Measurements from ENCODE around the gene PRKACB. TPM values are rescaled to one million over a fixed set of nuclear protein-coding genes. Genes with fewer than 3 reads are reported as not detected.

Gene PRKACB
- total RNA-seq, 1 donor from 2014 or later = 34.9 TPM

DNA sequence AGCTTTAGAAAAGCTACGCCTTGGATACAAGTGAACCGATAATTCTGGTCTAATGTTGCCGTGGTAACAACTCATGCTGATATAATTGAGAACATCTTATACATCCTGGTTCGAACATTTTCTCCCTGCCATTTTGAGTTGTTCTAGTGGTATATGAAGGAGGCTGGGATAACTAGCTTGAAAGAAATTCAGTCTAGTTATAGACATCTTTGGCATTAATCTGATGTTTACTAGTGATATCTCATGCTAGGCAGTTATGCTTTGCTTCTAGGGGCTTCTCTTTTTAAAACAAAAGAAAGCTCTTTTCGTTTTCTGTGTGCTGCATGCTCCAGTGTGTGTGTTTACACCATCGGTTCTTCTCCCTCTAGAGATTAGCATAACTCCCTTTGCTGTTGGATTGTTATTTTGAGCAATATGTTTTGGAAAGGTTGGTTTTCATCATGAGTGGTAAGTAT lies 20.5 kb downstream of the PRKACB start:
- no peaks in the 10 kb centered on the region for H3K27me3 ChIP-seq (ENCODE audit: low read depth)
- H3K27ac ChIP-seq (replicated peaks) = no peak overlapping the region
- TF ChIP-seq, protein P1, sequence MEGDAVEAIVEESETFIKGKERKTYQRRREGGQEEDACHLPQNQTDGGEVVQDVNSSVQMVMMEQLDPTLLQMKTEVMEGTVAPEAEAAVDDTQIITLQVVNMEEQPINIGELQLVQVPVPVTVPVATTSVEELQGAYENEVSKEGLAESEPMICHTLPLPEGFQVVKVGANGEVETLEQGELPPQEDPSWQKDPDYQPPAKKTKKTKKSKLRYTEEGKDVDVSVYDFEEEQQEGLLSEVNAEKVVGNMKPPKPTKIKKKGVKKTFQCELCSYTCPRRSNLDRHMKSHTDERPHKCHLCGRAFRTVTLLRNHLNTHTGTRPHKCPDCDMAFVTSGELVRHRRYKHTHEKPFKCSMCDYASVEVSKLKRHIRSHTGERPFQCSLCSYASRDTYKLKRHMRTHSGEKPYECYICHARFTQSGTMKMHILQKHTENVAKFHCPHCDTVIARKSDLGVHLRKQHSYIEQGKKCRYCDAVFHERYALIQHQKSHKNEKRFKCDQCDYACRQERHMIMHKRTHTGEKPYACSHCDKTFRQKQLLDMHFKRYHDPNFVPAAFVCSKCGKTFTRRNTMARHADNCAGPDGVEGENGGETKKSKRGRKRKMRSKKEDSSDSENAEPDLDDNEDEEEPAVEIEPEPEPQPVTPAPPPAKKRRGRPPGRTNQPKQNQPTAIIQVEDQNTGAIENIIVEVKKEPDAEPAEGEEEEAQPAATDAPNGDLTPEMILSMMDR (IDR thresholded peaks at IDR 0.05; ENCODE audit: borderline replicate concordance) = no peak
- intact Hi-C loops (cut with micrococcal nuclease) = no loop called here
- peaks cover 12% of the 10 kb centered on the region for H3K4me1 ChIP-seq
- H3K4me3 ChIP-seq = peak overlapping the region; percentile 30
- DNase-seq = no peak
- no peaks in the 10 kb centered on the region for H3K9me3 ChIP-seq (replicated peaks)
- no peaks in the 10 kb centered on the region for H3K36me3 ChIP-seq

DNA sequence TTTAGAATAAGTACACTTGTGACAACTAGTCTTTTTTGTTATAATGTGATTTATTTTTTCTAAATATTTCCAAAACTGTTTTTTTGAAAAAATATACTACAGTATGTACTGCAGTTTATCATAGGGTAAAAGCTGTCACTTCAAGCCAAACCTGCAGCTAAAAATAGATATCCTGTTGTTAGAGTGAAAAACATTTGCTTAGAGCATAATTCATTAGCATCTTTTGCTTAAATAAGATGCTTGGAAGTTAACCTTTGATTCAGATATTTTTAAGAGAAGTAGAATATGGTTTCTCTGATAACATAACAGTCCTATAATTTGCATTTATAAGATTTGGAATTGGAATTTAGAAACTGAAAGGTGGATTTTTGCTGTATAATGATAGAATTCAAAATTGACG lies 21.5 kb downstream of the PRKACB start:
- Histone ChIP-seq H3K4me3 (no peak overlapping the region), H3K27me3 (ENCODE audit: low read depth) (no peaks in the 10 kb centered on the region), H3K36me3 (no peaks in the 10 kb centered on the region), H3K4me1 (peaks cover 12% of the 10 kb centered on the region), H3K27ac (replicated peaks) (no peak overlapping the region), H3K9me3 (replicated peaks) (no peaks in the 10 kb centered on the region)
- intact Hi-C loops (cut with micrococcal nuclease) = no loop called here
- TF ChIP-seq, protein P1 (IDR thresholded peaks at IDR 0.05; ENCODE audit: borderline replicate concordance) = no peak
- no peak for DNase-seq

DNA sequence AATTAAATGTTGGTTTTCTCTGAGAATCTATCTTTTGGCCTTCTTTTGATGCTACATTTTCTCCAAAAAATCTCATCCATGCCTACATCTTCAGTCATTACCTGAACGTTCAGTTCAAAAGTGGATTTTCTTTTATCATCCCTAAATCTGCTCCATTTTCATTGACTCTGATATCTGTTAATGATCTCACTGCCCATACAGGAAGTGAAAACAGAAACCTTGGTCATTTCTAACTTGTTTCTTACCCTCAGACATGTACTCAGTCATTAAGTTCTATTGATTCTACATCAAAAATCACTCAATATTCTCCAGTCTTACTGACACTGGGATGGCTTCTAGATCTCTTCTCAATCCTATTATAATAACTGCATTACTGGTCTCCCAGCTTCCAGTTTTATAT lies 22.7 kb downstream of the PRKACB start:
- no peak for DNase-seq
- Histone ChIP-seq H3K4me1 (peaks cover 12% of the 10 kb centered on the region), H3K27ac (replicated peaks) (no peak overlapping the region), H3K36me3 (no peaks in the 10 kb centered on the region), H3K27me3 (ENCODE audit: low read depth) (no peaks in the 10 kb centered on the region), H3K9me3 (replicated peaks) (no peaks in the 10 kb centered on the region), H3K4me3 (no peak overlapping the region)
- TF ChIP-seq, protein P1 (IDR thresholded peaks at IDR 0.05; ENCODE audit: borderline replicate concordance) = no peak
- intact Hi-C loops (cut with micrococcal nuclease) = no loop called here

DNA sequence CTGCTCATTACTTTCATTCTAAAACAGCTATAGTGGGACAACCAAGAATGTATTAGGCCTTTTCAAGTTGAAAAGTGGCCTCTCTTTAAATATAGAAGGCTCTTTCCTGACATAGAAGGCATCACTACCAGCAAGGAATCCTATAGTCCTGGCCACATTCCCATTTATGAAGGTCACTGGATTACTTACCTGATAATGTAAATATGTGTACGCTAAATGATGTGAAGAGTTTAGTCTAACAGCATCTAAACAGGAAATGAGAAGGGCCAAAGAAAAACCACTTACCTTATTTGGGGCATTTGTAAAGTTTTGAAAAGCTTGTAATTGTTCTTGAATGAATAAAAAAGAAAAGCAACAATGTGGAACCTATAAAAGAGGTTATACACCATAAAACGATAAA lies 24.7 kb downstream of the PRKACB start:
- intact Hi-C loops (cut with micrococcal nuclease) = no loop called here
- DNase-seq = no peak
- no peaks in the 10 kb centered on the region for H3K9me3 ChIP-seq (replicated peaks)
- H3K27ac ChIP-seq (replicated peaks) = no peak overlapping the region
- peaks cover 12% of the 10 kb centered on the region for H3K4me1 ChIP-seq
- H3K36me3 ChIP-seq = no peaks in the 10 kb centered on the region
- no peaks in the 10 kb centered on the region for H3K27me3 ChIP-seq (ENCODE audit: low read depth)
- no peak overlapping the region for H3K4me3 ChIP-seq
- TF ChIP-seq, protein P1 (IDR thresholded peaks at IDR 0.05; ENCODE audit: borderline replicate concordance) = no peak

DNA sequence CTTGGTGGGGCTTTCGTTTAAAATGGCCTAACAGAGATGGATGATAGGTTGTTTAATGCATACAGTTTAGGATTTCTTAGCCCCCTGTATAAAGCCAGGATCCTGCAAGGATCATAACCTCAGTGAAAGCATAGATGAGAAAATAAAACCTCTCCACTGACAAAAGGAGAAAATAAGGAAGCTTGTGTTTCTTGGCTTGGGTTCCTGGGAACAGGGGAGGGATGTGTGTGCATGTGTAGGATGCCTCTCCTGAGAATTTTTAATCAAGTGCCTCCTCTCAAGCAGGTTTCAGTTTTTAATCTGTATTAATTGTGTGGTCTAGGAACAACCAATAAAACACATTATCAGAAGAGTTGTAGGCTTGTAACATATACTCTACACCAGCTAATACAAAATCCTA lies 26.1 kb downstream of the PRKACB start:
- Histone ChIP-seq H3K9me3 (replicated peaks) (no peaks in the 10 kb centered on the region), H3K4me3 (no peak overlapping the region), H3K36me3 (no peaks in the 10 kb centered on the region), H3K4me1 (peaks cover 8% of the 10 kb centered on the region), H3K27me3 (ENCODE audit: low read depth) (no peaks in the 10 kb centered on the region), H3K27ac (replicated peaks) (no peak overlapping the region)
- DNase-seq = no peak
- intact Hi-C loops (cut with micrococcal nuclease) = no loop called here
- TF ChIP-seq, protein P1 (IDR thresholded peaks at IDR 0.05; ENCODE audit: borderline replicate concordance) = no peak

DNA sequence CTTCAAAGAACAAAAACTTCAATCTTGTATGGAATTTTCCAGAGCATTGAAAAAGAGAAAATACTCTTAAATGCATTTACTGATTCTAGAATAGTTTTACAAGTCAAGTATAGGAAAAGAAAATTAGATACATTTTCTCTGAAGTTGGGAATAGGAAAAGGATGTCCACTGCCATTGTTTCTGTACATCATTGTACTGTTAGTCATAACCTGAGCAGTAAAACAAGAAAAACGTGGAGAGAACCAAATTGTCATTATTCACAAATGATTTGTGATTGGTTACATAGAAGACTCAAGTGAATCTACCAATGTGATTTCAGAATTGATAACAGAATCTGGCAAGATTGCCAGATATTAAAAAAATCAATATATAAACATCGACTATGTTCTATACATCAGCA lies 27.4 kb downstream of the PRKACB start:
- Histone ChIP-seq H3K27ac (replicated peaks) (no peak overlapping the region), H3K9me3 (replicated peaks) (no peaks in the 10 kb centered on the region), H3K4me1 (no peaks in the 10 kb centered on the region), H3K4me3 (no peak overlapping the region), H3K27me3 (ENCODE audit: low read depth) (no peaks in the 10 kb centered on the region), H3K36me3 (no peaks in the 10 kb centered on the region)
- TF ChIP-seq, protein P1 (IDR thresholded peaks at IDR 0.05; ENCODE audit: borderline replicate concordance) = no peak
- DNase-seq = no peak
- intact Hi-C loops (cut with micrococcal nuclease) = no loop called here
